ENCODE measurements around the gene SCN10A.

- no peak for TF ChIP-seq SNAI2 (CRISPR knock-in tag; IDR thresholded peaks at IDR 0.05)
- TF ChIP-seq TSHZ2 (CRISPR knock-in tag; IDR thresholded peaks at IDR 0.05) = no peak
- no peak for TF ChIP-seq PATZ1 (CRISPR knock-in tag; IDR thresholded peaks at IDR 0.05; ENCODE audit: borderline replicate concordance)
- no peak for TF ChIP-seq ZFP3 (CRISPR knock-in tag; IDR thresholded peaks at IDR 0.05)
- no peak for TF ChIP-seq CSDC2 (CRISPR knock-in tag; IDR thresholded peaks at IDR 0.05)
- TF ChIP-seq ESRRG (CRISPR knock-in tag; IDR thresholded peaks at IDR 0.05) = no peak
- TF ChIP-seq PPARA (CRISPR knock-in tag; IDR thresholded peaks at IDR 0.05; ENCODE audit: borderline replicate concordance) = no peak
- no peak for TF ChIP-seq CSRNP3 (CRISPR knock-in tag; IDR thresholded peaks at IDR 0.05)
- no peak for TF ChIP-seq TCF4 (CRISPR knock-in tag; IDR thresholded peaks at IDR 0.05; ENCODE audit: borderline replicate concordance)
- no peak for TF ChIP-seq POU6F1 (CRISPR knock-in tag; IDR thresholded peaks at IDR 0.05; ENCODE audit: borderline replicate concordance, low read depth)
- TF ChIP-seq ZFP30 (CRISPR knock-in tag; IDR thresholded peaks at IDR 0.05) = no peak
Measured at GRCh38 chr3:38653685-38654537, 162.1 kb downstream of the SCN10A start.

Data from SK-N-SH treated with all-trans-retinoic acid at 6 μM for 48 hours (cell line).